MM.1S (cell line): ENCODE data around the gene PRM2.

Experiments used
- EZH2 ChIP-seq: fragments of 300-600 bp; sonication (generic); optimal IDR thresholded peaks from 2 replicates; pipeline ENCODE3; 2017; ENCODE audit warnings: low read depth, mild to moderate bottlenecking, antibody characterized with exemption, low read length, mixed read lengths
- TF ChIP-seq, protein P1 (sequence below): fragments of 300-600 bp; sonication (generic); IDR thresholded peaks from 2 replicates; pipeline ENCODE4 v1.5.1; 2016; ENCODE audit warnings: antibody characterized with exemption, low read length, mixed read lengths

DNA sequence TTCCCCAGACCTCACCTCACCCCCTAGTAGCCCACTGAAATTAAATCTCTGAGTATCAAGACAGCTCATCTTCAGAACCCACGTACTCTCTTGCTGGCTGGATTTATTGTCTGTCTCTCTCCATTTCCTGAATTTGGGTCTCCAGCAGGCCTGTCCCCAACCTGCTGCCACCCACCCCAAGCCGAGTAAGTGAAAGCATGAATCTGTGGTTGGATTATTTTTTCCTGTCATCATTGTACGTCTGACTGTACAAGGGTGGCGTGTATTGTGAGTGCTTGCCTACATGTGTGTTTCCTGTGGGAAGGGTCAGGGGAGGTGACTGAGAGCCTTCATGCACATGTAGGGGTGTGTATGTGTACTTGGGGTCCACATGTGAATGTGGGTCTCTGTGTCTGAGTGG lies 12.5 kb downstream of the PRM2 start:
- TF ChIP-seq, protein P1, sequence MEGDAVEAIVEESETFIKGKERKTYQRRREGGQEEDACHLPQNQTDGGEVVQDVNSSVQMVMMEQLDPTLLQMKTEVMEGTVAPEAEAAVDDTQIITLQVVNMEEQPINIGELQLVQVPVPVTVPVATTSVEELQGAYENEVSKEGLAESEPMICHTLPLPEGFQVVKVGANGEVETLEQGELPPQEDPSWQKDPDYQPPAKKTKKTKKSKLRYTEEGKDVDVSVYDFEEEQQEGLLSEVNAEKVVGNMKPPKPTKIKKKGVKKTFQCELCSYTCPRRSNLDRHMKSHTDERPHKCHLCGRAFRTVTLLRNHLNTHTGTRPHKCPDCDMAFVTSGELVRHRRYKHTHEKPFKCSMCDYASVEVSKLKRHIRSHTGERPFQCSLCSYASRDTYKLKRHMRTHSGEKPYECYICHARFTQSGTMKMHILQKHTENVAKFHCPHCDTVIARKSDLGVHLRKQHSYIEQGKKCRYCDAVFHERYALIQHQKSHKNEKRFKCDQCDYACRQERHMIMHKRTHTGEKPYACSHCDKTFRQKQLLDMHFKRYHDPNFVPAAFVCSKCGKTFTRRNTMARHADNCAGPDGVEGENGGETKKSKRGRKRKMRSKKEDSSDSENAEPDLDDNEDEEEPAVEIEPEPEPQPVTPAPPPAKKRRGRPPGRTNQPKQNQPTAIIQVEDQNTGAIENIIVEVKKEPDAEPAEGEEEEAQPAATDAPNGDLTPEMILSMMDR, result no peak
- no peak for TF ChIP-seq EZH2
